GM18508 (cell line): Measurements from ENCODE around the gene USP28.
"Not testable (repeated sequence)": the region's sequence is repeated elsewhere in the genome, so short reads cannot be mapped to it uniquely, and the experiment has no call there.

ENCODE experiments used
- ATAC-seq: cut with Tn5 transposase; IDR thresholded peaks from one replicate; pipeline ENCODE4 v1.9.1; 2021; ENCODE audit warnings: moderate number of reproducible peaks; ENCODE audit not compliant: insufficient read depth, unreplicated experiment

The USP28 gene

DNA sequence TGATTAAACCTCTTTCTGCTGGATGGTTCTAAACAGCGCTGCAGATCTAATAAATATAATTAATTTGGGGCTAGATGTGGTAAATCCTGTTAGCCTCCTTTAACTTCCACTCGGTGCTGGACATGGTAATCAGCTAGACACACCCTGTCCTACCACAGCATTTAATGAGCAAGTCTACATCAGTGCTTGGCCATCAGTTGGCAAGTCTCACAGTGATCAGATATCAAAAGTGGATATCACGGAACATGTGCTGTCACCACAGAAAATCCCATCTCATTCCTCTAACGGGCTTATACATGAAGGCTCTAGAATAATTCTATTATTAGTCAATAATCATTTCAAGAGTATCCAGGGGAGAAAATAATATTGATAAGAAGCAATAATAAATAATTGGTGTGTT is 5.6 kb upstream of the USP28 start:
- ATAC-seq = no peak

DNA sequence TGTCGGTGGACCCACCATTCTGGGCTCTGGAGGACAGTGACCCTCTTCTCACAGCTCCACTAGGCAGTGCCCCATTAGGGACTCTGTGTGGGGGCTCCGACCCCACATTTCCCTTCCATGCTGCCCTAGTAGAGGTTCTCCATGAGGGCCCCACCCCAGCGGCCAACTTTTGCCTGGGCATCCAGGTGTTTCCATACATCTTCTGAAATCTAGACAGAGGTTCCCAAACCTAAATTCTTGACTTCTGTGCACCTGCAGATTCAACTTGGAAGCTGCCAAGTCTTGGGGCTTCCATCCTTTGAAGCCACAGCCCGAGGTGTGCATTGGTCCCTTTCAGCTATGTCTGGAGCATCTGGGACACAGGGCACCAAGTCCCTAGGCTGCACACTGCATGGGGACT is 4.1 kb upstream of the USP28 start:
- not testable (repeated sequence) for ATAC-seq

DNA sequence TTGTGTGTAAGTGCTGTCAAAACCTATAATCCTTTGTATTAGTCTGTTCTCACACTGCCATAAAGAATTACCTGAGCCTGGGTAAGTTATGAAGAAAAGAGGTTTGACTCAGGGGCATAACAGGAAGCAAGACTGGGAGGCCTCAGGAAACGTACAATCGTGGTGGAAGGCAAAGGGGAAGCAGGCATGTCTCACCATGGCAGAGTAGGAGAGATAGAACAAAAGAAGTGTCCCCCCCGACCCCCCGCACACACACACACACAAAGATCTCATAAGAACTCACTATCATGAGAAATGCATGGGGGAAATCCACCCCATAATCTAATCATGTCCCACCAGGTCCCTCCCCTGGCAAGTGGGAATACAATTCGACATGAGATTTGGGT is 2.3 kb upstream of the USP28 start:
- no peak for ATAC-seq

DNA sequence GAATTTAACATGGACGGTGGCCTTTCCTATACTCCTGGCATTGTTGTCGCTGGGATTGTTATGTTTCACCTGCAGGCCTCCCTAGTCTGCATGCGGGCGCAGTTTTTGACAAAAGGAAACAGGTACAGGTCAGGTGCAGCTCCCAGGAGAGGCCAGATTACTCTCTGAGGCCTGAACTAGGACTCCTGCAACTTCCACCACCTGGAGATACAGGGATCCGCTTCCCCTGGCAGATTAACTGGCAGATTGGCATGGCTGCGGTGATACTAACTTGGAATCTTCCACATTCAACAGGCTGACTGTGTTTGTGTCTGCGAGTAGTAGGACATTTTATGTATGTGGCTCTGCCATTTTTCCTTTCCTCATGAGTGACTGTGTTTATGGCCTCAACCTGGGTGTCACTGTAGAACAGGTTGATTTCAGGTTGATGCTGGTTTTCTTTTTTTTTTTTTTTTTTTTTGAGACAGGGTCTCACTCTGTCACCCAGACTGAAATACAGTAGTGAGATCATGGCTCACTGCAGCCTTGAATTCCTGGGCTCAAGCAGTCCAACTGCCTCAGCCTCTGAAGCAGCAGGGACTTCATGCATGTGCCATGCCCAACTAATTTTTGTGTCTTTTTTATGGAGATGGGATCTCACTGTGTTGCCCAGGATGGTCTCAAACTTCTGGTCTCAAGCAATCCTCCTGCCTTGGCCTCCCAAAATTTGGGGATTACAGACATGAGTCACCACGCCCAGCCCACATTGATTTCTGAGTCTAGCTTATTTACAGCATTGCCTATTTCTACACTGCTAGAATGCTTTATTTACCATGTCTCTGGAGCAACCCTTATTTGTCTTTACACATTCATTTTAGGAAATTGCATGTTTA is 1.7 kb upstream of the USP28 start:
- ATAC-seq = no peak

DNA sequence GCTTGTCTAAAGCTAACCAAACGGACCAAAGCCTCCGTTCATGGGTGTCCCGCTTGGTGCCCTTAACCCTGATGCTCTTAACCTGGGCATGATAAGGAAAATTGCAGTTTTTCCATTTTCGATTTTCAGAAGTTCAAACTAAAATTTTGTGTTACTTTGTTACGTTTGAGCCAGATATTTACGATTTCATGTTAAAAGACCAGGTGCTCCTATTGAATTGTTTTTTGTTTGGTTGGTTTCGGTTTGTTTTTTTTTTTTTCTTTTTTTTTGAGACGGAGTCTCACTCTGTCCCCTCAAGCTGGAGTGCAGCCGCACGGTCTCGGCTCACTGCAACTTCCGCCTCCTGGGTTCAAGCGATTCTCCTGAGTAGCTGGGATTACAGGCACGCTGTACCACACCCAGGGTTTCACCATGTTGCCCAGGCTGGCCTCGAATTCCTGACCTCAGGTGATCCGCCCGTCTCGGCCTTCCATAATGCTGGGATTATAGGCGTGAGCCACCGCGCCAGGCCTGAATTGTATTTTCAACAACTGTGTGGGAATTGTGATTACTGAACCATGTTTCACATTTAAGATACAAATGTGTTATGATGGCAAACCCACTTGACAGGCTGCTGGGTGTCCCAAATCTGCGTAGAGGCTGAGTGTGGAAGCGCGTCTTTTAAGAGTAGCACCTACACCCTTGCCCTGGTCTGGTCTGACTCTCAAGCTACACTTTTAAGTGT is 864 bp upstream of the USP28 start:
- ATAC-seq = no peak

DNA sequence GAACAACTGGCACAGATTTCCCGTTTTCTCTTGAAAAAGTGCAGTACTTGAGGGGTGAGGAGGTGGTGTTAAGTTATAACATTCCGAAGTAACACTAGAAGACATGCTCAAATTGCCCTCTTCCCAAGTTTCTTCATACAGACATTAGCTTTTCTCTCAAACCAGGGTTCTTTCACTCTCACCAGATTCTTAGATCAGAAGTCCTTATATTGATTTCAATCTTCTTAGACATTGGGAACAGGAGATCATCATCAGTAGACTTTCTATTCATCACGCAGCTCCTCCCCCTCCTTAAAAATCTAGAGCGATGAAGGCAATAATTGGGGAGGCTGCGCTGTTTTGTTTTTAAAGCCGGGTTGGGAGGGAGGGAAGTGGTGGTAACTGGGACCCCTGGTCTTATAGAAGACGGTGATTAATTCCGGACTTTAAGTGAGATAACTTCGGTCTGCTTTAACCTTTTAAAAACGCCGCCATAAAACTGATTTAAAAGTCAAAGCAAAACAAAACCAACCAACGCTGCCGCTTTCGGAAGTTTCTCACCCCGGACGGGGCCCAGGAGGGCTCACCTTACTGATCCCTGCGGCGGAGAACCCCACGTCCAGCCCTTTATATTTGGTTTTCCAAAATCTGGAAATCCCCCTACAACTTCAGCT is 665 bp downstream of the USP28 start:
- no peak for ATAC-seq

DNA sequence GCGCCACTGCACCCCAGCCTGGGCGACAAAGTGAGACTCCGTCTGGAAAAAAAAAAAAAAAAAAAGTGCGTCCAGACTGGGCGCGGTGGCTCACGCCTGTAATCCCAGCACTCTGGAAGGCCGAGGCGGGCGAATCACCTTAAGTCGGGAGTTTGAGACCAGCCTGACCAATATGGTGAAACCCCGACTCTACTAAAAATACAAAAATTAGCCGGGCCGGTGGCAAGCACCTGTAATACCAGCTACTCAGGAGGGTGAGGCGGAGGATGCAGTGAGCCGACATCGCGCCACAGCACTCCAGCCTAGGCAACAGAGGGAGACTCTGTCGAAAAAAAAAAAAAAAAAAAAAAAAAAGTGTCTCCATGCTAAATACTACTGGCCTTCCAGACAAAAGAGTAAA is 1.3 kb downstream of the USP28 start:
- ATAC-seq = no peak

DNA sequence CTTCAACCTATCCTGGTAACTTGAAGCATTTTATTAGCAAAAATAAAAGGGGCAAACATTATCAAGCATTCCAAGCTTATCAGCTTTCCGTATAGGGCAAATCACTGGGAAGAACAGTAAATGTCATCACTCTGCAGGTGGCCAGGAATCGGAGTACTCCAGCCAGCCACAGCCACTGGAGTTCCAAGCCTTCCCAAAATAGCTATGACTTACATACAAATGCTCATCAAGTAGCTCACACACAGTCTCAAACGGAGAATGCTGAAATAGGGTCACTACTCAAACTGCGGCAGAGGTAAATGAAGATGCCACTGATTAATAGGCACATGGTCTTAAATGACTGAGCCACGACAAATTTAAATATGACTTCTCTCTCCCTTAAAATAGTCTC is 2.1 kb downstream of the USP28 start:
- no peak for ATAC-seq

DNA sequence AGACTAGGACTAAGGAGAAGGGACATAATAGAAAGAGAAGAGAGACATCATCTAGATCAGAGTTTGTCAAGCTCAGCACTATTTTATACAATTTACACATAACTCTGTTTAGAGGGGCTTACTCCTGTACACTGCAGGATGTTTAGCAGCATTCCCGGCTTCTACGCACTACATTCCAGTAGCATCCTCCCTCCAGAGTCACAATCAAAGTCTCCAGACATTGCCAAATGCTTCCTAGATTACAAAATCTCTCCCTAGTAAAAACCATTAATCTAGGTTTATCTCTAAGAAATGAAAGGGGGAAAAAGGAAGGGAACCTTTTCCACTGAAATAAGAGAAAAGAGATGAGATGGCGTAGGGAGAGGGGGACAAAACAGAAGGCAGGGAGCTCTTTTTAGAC is 4.0 kb downstream of the USP28 start:
- no peak for ATAC-seq

DNA sequence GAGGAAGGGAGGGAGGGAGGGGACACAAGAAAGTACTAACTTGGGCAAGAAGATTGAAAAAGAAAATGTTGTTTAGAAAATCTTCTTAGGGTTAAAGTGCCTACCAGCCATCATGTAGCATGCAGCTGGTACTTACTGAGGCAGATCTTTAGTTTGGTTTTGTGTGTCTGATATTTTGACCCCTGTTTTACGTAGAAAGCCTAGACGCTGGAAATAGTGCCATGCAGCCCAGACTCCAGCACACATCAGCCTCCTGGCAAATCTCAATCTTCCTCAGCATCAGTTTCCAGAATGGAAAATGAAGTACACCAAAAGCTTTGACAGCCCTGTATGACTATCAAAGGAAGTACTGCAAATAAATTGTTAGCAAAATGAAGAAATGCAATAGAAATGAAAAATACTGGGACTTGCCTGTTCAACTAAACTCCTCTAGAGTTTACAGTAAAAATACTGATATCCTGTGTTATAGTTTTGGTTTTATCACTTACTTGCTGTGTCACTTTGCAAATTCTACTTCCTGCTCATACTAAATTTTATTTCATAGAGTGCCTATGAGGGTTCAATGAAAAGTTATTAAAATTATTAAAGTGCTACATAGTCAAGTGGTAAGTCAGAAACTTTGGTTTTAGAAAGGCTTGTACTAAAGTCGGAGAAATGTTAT is 7.4 kb downstream of the USP28 start:
- ATAC-seq = no peak

DNA sequence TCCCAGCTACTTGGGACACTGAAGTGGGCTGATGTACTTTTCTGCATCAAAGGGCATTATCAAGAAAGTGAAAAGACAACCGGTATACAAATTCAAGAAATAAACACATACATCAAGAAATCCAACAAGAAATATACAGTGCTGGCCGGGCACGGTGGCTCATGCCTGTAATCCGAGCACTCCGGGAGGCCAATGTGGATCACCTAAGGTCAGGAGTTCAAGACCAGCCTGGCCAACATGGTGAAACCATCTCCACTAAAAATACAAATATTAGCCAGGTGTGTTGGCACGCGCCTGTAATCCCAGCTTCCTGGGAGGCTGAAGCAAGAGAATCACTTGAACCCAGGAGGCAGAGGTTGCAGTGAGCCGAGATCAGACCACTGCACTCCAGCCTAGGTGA is 9.5 kb downstream of the USP28 start:
- ATAC-seq = no peak

DNA sequence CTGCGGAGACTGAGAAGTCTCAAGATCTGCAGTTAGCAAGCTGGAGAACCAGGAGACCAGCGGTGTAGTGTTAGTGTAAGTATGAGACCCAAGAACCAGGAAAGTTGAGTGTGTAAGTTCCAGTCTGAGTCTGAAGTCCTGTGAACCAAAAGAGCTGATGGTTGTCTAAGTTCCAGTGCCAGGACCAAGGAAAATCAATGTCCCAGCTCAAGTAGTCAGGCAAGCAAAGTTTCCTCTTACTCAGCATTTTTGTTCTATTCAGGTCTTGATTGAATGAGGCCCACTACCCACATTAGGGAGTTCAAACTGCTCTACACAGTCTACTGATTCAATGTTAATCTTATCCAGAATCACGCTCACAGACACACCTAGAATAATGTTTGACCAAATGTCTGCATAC is 11.0 kb downstream of the USP28 start:
- no peak for ATAC-seq

DNA sequence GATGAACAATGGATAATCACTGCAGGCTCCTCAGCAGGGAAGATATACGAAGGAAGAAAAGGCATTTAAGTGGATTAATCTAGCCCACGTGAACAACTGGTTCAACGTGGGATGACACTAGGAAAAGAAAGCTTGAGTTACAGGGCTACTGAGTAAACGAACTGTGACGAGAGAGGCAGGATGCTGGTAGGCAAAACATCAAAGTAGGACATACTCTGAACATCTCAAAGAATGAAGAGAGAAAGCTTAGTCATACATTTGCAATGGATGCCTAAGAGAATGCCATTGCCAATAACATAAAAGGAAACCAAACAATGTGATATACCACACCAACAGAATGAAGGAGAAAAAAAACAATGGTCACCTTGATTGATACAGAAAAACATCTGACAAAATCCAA is 12.9 kb downstream of the USP28 start:
- no peak for ATAC-seq

DNA sequence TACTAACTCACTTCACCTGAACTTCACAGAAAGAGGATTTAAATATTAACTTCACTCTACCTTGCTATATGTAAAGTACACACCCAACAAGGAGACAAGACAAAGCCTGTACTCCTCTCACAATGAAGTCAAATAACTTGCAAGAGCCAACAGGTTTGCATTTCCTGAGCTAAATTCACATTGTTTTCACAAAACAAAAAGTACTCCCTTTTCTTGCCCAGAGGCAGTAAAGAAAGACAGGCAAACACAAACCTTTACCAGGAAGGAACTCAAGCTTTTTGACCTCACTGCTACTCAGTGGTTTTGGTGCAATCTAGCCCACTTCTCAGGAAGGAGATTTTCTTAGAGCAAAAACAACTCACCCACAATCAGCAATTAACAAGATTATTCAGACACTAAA is 15.7 kb downstream of the USP28 start:
- no peak for ATAC-seq

DNA sequence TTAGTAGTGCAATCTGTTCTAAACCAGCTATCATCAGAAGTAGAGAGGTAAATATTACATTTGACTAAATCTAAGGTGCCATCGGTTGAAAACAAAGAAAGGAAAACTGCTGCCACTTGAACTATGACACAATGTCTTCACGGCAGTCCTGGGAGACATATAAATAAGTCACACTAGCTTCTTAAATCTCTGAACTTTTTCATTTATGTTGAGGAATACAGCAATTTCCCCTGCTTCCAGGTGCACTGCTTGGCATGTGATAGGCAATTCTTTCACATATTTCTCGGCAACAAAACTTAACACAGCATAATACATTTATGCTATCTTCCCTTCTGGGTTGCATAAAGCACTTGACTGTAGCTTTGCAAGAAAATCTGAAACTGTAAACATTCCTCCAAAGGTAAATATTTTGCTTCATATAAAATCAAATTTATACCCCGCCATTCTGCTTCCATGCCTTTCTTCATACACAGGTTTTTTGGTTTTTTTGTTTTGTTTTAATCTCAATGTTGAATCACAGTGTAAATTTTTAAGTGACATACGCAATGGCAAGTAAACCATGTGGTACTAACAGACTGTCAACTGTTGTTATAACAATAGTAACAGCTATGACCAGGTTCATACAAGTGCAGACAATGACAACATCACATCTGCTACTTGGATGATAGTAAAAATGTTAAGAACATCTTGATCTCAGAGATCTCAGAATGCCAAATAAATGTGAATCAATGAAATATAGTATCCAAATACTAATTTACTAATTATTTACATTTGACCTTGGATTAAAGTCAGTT is 18.2 kb downstream of the USP28 start:
- ATAC-seq = no peak

DNA sequence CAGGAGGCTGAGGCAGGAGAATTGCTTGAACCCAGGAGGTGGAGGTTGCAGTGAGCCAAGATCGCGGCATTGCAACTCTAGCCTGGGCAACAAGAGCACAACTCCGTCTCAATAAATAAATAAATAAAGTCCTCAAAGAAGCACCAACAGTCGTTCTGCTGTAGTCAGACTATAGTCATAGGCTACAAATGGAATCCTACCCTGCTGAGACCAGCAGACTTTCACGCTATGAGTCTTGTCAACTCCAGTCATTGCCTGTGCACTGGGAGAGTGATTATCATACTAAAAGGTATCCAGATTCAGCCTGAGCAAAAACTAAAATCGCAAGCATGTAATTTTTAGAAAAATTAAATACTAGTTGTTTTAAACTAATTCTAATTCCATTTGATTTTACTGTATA is 19.6 kb downstream of the USP28 start:
- no peak for ATAC-seq

DNA sequence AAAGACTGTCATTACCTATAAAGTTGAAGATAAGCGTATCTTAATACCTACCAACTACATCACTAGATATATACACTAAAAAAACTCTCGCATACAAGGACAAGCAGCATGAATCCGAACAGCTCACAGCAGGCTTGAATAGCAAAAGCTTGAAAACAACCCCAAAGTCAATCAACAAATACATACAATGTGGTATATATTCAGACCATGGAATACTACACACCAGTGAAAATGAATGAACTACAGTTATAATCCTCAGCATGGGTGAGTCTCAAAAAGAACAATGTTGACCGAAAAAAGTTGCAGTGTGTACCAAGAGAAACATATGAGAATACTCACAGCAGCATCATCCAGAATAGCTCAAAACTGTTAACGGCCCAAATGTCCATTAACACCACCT is 25.2 kb downstream of the USP28 start:
- no peak for ATAC-seq

DNA sequence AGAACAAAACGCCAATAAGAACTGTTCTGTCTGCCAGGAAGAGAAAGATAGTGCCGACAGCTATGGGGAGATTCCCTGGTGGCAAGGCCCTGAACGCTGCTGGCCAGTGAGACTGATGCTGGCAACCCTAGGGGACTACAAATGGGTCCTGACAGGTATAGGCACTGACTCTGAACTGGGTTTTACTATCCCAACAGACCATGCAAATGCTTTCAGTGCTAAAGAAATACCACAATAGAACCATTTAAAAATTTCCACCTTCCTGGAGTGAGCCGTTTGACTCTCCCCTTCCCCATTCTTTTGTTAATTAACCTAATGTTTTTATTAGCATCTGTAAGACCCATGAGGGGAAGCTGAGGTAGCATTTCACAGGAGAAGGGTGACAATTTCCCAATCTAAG is 25.7 kb downstream of the USP28 start:
- no peak for ATAC-seq

DNA sequence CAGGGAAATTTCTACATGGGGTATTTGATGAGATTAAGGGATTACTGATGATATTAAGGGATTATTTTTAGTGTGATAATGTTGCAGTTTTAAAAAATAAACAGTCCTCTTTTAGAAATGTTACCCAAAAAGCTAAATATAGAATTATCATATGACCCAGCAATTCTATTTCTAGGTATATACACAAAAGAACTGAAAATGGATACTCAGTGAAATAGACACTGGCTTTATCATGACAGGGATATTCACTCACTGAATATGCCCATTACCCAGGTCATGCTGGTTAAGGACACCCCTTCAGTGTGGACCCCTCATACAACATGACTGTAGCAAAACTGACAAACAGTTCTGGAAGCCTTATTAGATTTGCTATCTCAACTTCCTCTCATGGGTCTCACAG is 27.8 kb downstream of the USP28 start:
- ATAC-seq = no peak

DNA sequence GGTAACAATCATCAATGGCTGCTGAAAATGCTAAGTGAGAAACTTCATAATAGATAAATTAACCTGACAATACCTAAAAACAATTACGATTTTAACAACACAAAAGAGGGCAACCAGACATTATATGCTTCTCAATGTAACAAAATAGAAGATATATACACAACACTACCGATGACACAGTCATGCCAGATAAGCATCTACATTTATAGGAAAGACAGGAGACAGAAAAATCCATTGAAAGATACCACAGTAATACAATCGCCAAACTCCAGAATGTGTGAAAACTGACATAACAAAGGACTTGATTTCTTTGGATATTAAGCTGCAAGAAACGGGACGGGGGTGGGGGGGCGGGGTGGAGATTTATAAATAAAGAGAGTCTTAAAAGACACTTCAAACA is 28.3 kb downstream of the USP28 start:
- no peak for ATAC-seq
